HepG2 (cell line): ENCODE measurements around the gene GADD45GIP1. TPM values are rescaled to one million over a fixed set of nuclear protein-coding genes. Genes with fewer than 3 reads are reported as not detected.

Source experiments
- BCL6 ChIP-seq: IDR thresholded peaks from 2 replicates; pipeline ENCODE4 v1.6.1; 2016; ENCODE audit warnings: missing genetic modification reagents, missing compliant biosample characterization
- NBN ChIP-seq: fragments of 450-650 bp; conservative IDR thresholded peaks from 2 replicates; pipeline ENCODE4 v1.6.1; 2017
- RFX5 ChIP-seq: IDR thresholded peaks from 2 replicates; pipeline ENCODE4 v1.6.1; 2011; ENCODE audit warnings: low read depth, low read length, improper control_type of control experiment
- RXRB ChIP-seq: IDR thresholded peaks from 2 replicates; pipeline ENCODE4 v1.6.1; 2016; ENCODE audit warnings: borderline replicate concordance, missing genetic modification reagents, missing compliant biosample characterization
- SRSF1 ChIP-seq: fragments of 200-400 bp; formaldehyde crosslinking; optimal IDR thresholded peaks from 2 replicates; pipeline ENCODE3; 2017; ENCODE audit warnings: mild to moderate bottlenecking, low read depth, low read length, moderate library complexity
- ZMYM2 ChIP-seq: sonication (generic); formaldehyde crosslinking; IDR thresholded peaks from 2 replicates; pipeline ENCODE4 v1.8.0; 2022; ENCODE audit warnings: mild to moderate bottlenecking, missing genetic modification reagents
- ZNF335 ChIP-seq: sonication (generic); formaldehyde crosslinking; IDR thresholded peaks from 2 replicates; pipeline ENCODE4 v1.4.0; 2020; ENCODE audit warnings: missing genetic modification reagents
- ZNF510 ChIP-seq: sonication (generic); formaldehyde crosslinking; IDR thresholded peaks from 2 replicates; pipeline ENCODE4 v1.4.0; 2020; ENCODE audit warnings: low read depth, mild to moderate bottlenecking, missing genetic modification reagents
- ZNF547 ChIP-seq: sonication (generic); formaldehyde crosslinking; IDR thresholded peaks from 2 replicates; pipeline ENCODE4 v1.5.1; 2020; ENCODE audit warnings: mild to moderate bottlenecking, missing genetic modification reagents
- ZNF619 ChIP-seq: sonication (generic); formaldehyde crosslinking; IDR thresholded peaks from 2 replicates; pipeline ENCODE4 v1.4.0; 2020; ENCODE audit warnings: mild to moderate bottlenecking, missing genetic modification reagents
- ZNF839 ChIP-seq: sonication (generic); formaldehyde crosslinking; IDR thresholded peaks from 2 replicates; pipeline ENCODE4 v1.4.0; 2020; ENCODE audit warnings: missing genetic modification reagents, mild to moderate bottlenecking, borderline replicate concordance
- ZSCAN30 ChIP-seq: sonication (generic); formaldehyde crosslinking; IDR thresholded peaks from 2 replicates; pipeline ENCODE4 v1.5.0; 2020; ENCODE audit warnings: mild to moderate bottlenecking, missing genetic modification reagents
- ZZZ3 ChIP-seq: sonication (generic); formaldehyde crosslinking; IDR thresholded peaks from 2 replicates; pipeline ENCODE4 v1.4.0; 2020; ENCODE audit warnings: missing genetic modification reagents, mild to moderate bottlenecking, borderline replicate concordance
- polyA plus RNA-seq, 8 experiments: library from polyadenylated mRNA; depleted of rRNA in 3 of 8; stranded (reverse) in 7 of 8; unstranded in 1 of 8; fragments of >200 nt; fragmentation: Illumina TruSeq in 4 of 8; extraction: Trizol in 4 of 8; gene quantifications; 2 replicates each; pipeline versions ENCODE4 v1.2.1 to v1.2.3, GENCODE V29; 2011 to 2016; ENCODE audit warnings: low read depth in 4 of 8, missing spikeins in 1 of 8, mixed read lengths in 1 of 8; ENCODE audit not compliant: insufficient read depth in 1 of 8
- total RNA-seq, 5 experiments: library from RNA; depleted of rRNA; stranded (reverse); fragments of >200 nt; fragmentation: Illumina TruSeq; extraction: Trizol; gene quantifications; 2 replicates each; pipeline ENCODE4 v1.2.3, GENCODE V29; 2016; ENCODE audit warnings: low read depth in 1 of 5
- TF ChIP-seq, protein P1 (sequence below): sonication (generic); formaldehyde crosslinking; IDR thresholded peaks from 2 replicates; pipeline ENCODE4 v1.4.0; 2020; ENCODE audit warnings: mild to moderate bottlenecking, missing genetic modification reagents
- TF ChIP-seq, protein P2 (sequence below): sonication (generic); formaldehyde crosslinking; IDR thresholded peaks from 2 replicates; pipeline ENCODE4 v1.4.0; 2020; ENCODE audit warnings: missing genetic modification reagents
- TF ChIP-seq, protein P3 (sequence below): sonication (generic); formaldehyde crosslinking; IDR thresholded peaks from 2 replicates; pipeline ENCODE4; 2020; ENCODE audit warnings: missing genetic modification reagents, mild to moderate bottlenecking, borderline replicate concordance
- TF ChIP-seq, protein P4 (sequence below): sonication (generic); formaldehyde crosslinking; IDR thresholded peaks from 2 replicates; pipeline ENCODE4 v1.4.0; 2020; ENCODE audit warnings: missing genetic modification reagents

The GADD45GIP1 gene
- total and polyA plus RNA-seq, 2 of the 13 experiments (the other 11 are each of a cell fraction or from before 2014, with no cell fraction given) = 24.6 to 30.7 TPM

DNA sequence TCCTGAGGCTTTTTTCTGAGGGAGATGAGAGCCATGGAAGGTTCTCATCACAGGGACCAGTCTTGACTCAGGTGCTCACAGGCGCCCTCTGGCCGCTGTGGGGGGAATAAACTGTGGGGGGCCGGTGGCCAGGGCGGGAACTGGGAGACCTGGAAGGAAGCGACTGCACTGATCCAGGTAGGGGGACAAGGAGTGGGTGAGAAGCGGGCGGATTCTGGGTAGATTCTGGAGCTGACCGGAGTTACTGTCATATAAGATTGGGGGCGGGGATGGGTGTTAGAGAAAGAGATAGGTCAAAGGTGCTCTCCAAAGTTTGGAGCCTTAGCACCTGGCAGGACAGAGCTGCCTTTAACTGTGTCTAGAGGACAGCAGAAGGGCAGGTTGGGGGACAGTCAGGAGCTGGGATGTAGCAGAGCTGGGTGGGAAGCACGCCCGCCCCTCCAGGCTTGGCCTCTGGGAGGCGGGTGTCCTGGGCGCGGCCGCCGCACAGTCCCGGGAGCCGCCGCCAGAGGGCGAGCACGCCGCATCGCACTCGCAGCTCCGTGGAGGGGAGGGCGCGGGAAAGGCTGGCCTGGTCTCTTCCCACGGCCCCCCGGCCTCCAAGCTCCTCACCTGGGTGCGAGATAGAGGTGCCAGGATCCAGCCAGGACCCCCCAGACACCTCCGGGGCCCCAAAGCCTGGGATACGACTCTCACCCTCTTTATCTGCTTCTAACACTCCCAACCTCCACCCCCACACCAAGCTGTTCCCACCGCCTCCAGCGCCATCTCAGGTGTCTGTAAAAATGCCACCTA, 8.2 kb upstream of the GADD45GIP1 start (continued):
- no peak for TF ChIP-seq RXRB (CRISPR knock-in tag)
- no peak; the same call in 1 of the 2 replicates for TF ChIP-seq ZZZ3 (CRISPR knock-in tag)
- no peak for TF ChIP-seq RFX5
- TF ChIP-seq ZNF547 = 0 out of 2 replicates have a peak, but pooled peaks have one; percentile 22
- no peak for TF ChIP-seq ZNF839 (CRISPR knock-in tag)
- TF ChIP-seq, protein P1, sequence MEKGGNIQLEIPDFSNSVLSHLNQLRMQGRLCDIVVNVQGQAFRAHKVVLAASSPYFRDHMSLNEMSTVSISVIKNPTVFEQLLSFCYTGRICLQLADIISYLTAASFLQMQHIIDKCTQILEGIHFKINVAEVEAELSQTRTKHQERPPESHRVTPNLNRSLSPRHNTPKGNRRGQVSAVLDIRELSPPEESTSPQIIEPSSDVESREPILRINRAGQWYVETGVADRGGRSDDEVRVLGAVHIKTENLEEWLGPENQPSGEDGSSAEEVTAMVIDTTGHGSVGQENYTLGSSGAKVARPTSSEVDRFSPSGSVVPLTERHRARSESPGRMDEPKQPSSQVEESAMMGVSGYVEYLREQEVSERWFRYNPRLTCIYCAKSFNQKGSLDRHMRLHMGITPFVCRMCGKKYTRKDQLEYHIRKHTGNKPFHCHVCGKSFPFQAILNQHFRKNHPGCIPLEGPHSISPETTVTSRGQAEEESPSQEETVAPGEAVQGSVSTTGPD (CRISPR knock-in tag) = no peak
- no peak for TF ChIP-seq BCL6 (CRISPR knock-in tag)
- TF ChIP-seq ZNF335 (CRISPR knock-in tag) = peak; percentile 81; the same call in 1 of the 2 replicates
- no peak for TF ChIP-seq ZSCAN30 (CRISPR knock-in tag)
- TF ChIP-seq ZNF619 (CRISPR knock-in tag) = 0 out of 2 replicates have a peak, but pooled peaks have one; percentile 33
- peak; percentile 82; the same call in 1 of the 2 replicates for TF ChIP-seq ZMYM2 (CRISPR knock-in tag)
- no peak for TF ChIP-seq SRSF1
- TF ChIP-seq, protein P2, sequence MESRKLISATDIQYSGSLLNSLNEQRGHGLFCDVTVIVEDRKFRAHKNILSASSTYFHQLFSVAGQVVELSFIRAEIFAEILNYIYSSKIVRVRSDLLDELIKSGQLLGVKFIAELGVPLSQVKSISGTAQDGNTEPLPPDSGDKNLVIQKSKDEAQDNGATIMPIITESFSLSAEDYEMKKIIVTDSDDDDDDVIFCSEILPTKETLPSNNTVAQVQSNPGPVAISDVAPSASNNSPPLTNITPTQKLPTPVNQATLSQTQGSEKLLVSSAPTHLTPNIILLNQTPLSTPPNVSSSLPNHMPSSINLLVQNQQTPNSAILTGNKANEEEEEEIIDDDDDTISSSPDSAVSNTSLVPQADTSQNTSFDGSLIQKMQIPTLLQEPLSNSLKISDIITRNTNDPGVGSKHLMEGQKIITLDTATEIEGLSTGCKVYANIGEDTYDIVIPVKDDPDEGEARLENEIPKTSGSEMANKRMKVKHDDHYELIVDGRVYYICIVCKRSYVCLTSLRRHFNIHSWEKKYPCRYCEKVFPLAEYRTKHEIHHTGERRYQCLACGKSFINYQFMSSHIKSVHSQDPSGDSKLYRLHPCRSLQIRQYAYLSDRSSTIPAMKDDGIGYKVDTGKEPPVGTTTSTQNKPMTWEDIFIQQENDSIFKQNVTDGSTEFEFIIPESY = peak; percentile 26; the same call in 1 of the 2 replicates
- TF ChIP-seq ZNF510 (CRISPR knock-in tag) = no peak
- TF ChIP-seq, protein P3, sequence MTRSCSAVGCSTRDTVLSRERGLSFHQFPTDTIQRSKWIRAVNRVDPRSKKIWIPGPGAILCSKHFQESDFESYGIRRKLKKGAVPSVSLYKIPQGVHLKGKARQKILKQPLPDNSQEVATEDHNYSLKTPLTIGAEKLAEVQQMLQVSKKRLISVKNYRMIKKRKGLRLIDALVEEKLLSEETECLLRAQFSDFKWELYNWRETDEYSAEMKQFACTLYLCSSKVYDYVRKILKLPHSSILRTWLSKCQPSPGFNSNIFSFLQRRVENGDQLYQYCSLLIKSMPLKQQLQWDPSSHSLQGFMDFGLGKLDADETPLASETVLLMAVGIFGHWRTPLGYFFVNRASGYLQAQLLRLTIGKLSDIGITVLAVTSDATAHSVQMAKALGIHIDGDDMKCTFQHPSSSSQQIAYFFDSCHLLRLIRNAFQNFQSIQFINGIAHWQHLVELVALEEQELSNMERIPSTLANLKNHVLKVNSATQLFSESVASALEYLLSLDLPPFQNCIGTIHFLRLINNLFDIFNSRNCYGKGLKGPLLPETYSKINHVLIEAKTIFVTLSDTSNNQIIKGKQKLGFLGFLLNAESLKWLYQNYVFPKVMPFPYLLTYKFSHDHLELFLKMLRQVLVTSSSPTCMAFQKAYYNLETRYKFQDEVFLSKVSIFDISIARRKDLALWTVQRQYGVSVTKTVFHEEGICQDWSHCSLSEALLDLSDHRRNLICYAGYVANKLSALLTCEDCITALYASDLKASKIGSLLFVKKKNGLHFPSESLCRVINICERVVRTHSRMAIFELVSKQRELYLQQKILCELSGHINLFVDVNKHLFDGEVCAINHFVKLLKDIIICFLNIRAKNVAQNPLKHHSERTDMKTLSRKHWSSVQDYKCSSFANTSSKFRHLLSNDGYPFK (CRISPR knock-in tag) = peak; percentile 39; the same call in 1 of the 2 replicates
- TF ChIP-seq, protein P4, sequence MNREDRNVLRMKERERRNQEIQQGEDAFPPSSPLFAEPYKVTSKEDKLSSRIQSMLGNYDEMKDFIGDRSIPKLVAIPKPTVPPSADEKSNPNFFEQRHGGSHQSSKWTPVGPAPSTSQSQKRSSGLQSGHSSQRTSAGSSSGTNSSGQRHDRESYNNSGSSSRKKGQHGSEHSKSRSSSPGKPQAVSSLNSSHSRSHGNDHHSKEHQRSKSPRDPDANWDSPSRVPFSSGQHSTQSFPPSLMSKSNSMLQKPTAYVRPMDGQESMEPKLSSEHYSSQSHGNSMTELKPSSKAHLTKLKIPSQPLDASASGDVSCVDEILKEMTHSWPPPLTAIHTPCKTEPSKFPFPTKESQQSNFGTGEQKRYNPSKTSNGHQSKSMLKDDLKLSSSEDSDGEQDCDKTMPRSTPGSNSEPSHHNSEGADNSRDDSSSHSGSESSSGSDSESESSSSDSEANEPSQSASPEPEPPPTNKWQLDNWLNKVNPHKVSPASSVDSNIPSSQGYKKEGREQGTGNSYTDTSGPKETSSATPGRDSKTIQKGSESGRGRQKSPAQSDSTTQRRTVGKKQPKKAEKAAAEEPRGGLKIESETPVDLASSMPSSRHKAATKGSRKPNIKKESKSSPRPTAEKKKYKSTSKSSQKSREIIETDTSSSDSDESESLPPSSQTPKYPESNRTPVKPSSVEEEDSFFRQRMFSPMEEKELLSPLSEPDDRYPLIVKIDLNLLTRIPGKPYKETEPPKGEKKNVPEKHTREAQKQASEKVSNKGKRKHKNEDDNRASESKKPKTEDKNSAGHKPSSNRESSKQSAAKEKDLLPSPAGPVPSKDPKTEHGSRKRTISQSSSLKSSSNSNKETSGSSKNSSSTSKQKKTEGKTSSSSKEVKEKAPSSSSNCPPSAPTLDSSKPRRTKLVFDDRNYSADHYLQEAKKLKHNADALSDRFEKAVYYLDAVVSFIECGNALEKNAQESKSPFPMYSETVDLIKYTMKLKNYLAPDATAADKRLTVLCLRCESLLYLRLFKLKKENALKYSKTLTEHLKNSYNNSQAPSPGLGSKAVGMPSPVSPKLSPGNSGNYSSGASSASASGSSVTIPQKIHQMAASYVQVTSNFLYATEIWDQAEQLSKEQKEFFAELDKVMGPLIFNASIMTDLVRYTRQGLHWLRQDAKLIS (CRISPR knock-in tag) = no peak
- TF ChIP-seq NBN = no peak
